Measurements from ENCODE around the gene KMO.

- TF ChIP-seq CTCF (IDR thresholded peaks at IDR 0.05): no peak
- no peak for TF ChIP-seq POLR2A (IDR thresholded peaks at IDR 0.05)
Observed at GRCh38 chr1:241624935-241625334, 92.8 kb downstream of the KMO start.
